ENCODE measurements around the gene PLEKHB1. TPM values are rescaled to one million over a fixed set of nuclear protein-coding genes. Genes with fewer than 3 reads are reported as not detected.
A peak's percentile ranks its signal among the peaks of the same experiment; 100 is the strongest.

The PLEKHB1 gene
- total RNA-seq, 1 donor from 2014 or later, result 16.9 TPM

- H3K27ac Mint-ChIP-seq (ENCODE audit: unreplicated experiment), result no peak overlapping the region
- peaks cover 42% of the 10 kb centered on the region for H3K4me1 Mint-ChIP-seq (ENCODE audit: unreplicated experiment)
- DNase-seq (ENCODE audit: low spot score), result no peak
- no peaks in the 10 kb centered on the region for H3K9me3 Mint-ChIP-seq (ENCODE audit: unreplicated experiment)
- no peaks in the 10 kb centered on the region for H3K36me3 Mint-ChIP-seq (ENCODE audit: low read depth, unreplicated experiment)
- no peak overlapping the region for H3K4me3 Mint-ChIP-seq (ENCODE audit: unreplicated experiment)
- TF ChIP-seq CTCF (IDR thresholded peaks at IDR 0.05; ENCODE audit: unreplicated experiment), result no peak
- peaks cover 11% of the 10 kb centered on the region for H3K27me3 Mint-ChIP-seq (ENCODE audit: unreplicated experiment)
Measured at GRCh38 chr11:73662445-73663157, 16.2 kb downstream of the PLEKHB1 start.

DNA sequence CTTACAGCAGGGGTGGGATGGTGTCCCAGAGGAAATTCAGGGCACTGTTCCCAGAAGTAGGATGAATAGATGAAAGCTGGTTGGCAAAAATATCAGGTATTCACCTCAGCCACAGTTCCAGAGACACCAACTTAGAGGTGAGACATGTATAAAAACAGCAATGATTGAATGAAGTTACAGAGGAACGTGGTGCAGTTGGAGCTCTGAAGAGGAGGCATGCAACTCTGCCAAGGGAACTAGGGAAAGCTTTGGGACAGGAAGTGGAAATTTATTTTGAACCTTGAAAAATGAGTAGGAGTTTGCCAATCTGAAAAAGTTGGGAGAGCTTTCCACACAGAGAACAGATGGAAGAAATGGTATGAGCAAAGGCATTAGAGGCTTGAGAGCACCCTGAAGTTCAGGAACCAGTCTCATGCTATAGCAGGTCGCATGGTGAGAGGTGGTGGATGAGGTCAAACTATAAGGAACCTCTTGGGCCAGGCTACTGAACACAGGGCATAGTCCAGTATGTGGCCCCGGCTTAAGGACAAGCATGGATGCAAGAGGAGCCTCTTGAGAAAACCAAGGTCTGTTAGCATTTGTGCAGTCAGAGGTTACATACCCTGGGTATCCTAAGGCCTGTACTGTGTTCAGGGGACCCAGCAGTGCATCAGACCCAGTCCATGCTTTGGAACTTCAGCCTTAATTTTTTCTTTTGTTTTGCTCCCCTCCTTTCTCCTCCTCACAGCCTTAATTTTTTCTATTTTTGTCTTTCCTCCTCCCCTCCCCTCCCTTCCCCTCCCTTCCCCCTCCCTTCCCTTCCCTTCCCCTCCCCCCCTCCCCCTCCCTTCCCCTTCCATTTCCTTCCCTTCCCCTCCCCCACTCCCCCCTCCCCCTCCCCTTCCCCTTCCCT lies 17.5 kb downstream of the PLEKHB1 start:
- Mint-ChIP-seq H3K36me3 (ENCODE audit: low read depth, unreplicated experiment) (no peaks in the 10 kb centered on the region), H3K4me3 (ENCODE audit: unreplicated experiment) (no peak overlapping the region), H3K27ac (ENCODE audit: unreplicated experiment) (no peak overlapping the region), H3K27me3 (ENCODE audit: unreplicated experiment) (peaks cover 11% of the 10 kb centered on the region), H3K4me1 (ENCODE audit: unreplicated experiment) (peaks cover 42% of the 10 kb centered on the region), H3K9me3 (ENCODE audit: unreplicated experiment) (no peaks in the 10 kb centered on the region)
- no peak for TF ChIP-seq CTCF (IDR thresholded peaks at IDR 0.05; ENCODE audit: unreplicated experiment)
- DNase-seq (ENCODE audit: low spot score), result no peak

GRCh38 chr11:73664877-73665276 lies 18.5 kb downstream of the PLEKHB1 start:
- Mint-ChIP-seq H3K4me3 (ENCODE audit: unreplicated experiment) (no peak overlapping the region), H3K27ac (ENCODE audit: unreplicated experiment) (no peak overlapping the region), H3K9me3 (ENCODE audit: unreplicated experiment) (no peaks in the 10 kb centered on the region), H3K4me1 (ENCODE audit: unreplicated experiment) (peaks cover 42% of the 10 kb centered on the region), H3K36me3 (ENCODE audit: low read depth, unreplicated experiment) (no peaks in the 10 kb centered on the region), H3K27me3 (ENCODE audit: unreplicated experiment) (peaks cover 11% of the 10 kb centered on the region)
- no peak for DNase-seq (ENCODE audit: low spot score)
- TF ChIP-seq CTCF (IDR thresholded peaks at IDR 0.05; ENCODE audit: unreplicated experiment), result no peak

- Mint-ChIP-seq H3K36me3 (ENCODE audit: low read depth, unreplicated experiment) (peaks cover 3% of the 10 kb centered on the region), H3K4me1 (ENCODE audit: unreplicated experiment) (peaks cover 26% of the 10 kb centered on the region), H3K27ac (ENCODE audit: unreplicated experiment) (peak overlapping the region; percentile 28), H3K27me3 (ENCODE audit: unreplicated experiment) (peaks cover 7% of the 10 kb centered on the region), H3K9me3 (ENCODE audit: unreplicated experiment) (no peaks in the 10 kb centered on the region), H3K4me3 (ENCODE audit: unreplicated experiment) (no peak overlapping the region)
- no peak for TF ChIP-seq CTCF (IDR thresholded peaks at IDR 0.05; ENCODE audit: unreplicated experiment)
- no peak for DNase-seq (ENCODE audit: low spot score)
Measured at GRCh38 chr11:73667891-73668290, 21.5 kb downstream of the PLEKHB1 start.

GRCh38 chr11:73670808-73671207 lies 24.4 kb downstream of the PLEKHB1 start:
- no peaks in the 10 kb centered on the region for H3K9me3 Mint-ChIP-seq (ENCODE audit: unreplicated experiment)

More at GRCh38 chr11:73670808-73671207, 24.4 kb downstream of the PLEKHB1 start:
- Mint-ChIP-seq H3K4me3 (ENCODE audit: unreplicated experiment) (no peak overlapping the region), H3K27ac (ENCODE audit: unreplicated experiment) (no peak overlapping the region), H3K4me1 (ENCODE audit: unreplicated experiment) (peaks cover 3% of the 10 kb centered on the region), H3K27me3 (ENCODE audit: unreplicated experiment) (peaks cover 11% of the 10 kb centered on the region), H3K36me3 (ENCODE audit: low read depth, unreplicated experiment) (peaks cover 11% of the 10 kb centered on the region)
- DNase-seq (ENCODE audit: low spot score), result no peak
- no peak for TF ChIP-seq CTCF (IDR thresholded peaks at IDR 0.05; ENCODE audit: unreplicated experiment)

Measured in endothelial cell (in vitro differentiated cells).